GM12878 (cell line): ENCODE results near the gene CCDC83. TPM values are rescaled to one million over a fixed set of nuclear protein-coding genes. Genes with fewer than 3 reads are reported as not detected.

Source experiments
- ATAC-seq: fragments of 200-7000 bp; cut with Tn5 transposase; 3 replicates; pipeline ENCODE4 v1.9.1; 2020; ENCODE audit warnings: mild to moderate bottlenecking, moderate library complexity
- BruUV-seq: library from RNA; stranded (reverse); fragments of 400-500 nt; replicated peaks from 2 replicates; lab custom pipeline; 2021; lab: Mats Ljungman, UMichigan
- CTCF ChIA-PET: fragments of 300-600 bp; sonication (Branson Sonifier 250); formaldehyde crosslinking; extraction: SDS; loops from one replicate; lab custom pipeline; 2021; ENCODE audit warnings: inconsistent platforms; lab: Yijun Ruan, JAX
- POLR2A ChIA-PET: fragments of 350-600 bp; formaldehyde crosslinking; extraction: SDS; loops from one replicate; lab custom pipeline; 2021; ENCODE audit warnings: inconsistent platforms; lab: Charles Lee
- RAD21 ChIA-PET: fragments of 300-600 bp; sonication (Branson Sonifier 250); formaldehyde crosslinking; loops from one replicate; lab custom pipeline; 2023; ENCODE audit warnings: antibody characterized with exemption; ENCODE audit not compliant: unreplicated experiment; lab: Charles Lee
- SMC1A ChIA-PET: fragments of 300-600 bp; sonication (Branson Sonifier 250); formaldehyde crosslinking; loops from one replicate; lab custom pipeline; 2023; ENCODE audit not compliant: unreplicated experiment, uncharacterized antibody; lab: Charles Lee
- DNase-seq: peaks from one replicate; pipeline ENCODE4 v3.0.0-alpha.2; 2011; ENCODE audit warnings: low read depth, low spot score
- FAIRE-seq: peaks from 3 replicates; lab custom pipeline; 2011; peaks lifted over from hg19 to GRCh38; lab: Jason Lieb, UNC
- H2AFZ ChIP-seq: 2 replicates; pipeline ENCODE4 v1.6.0; 2011; ENCODE audit warnings: low read depth, low read length, control low read depth; ENCODE audit not compliant: control insufficient read depth
- H3K27ac ChIP-seq: 2 replicates; pipeline ENCODE4 v1.5.1; 2011; ENCODE audit warnings: control low read depth; ENCODE audit not compliant: control insufficient read depth, insufficient read depth
- H3K27me3 ChIP-seq, 2 experiments: replicated peaks in 1 of 2; 2 replicates each; pipeline versions ENCODE4 v1.6.0 to v1.6.1; 2011; ENCODE audit warnings: low read length in 1 of 2; ENCODE audit not compliant: control insufficient read depth in 2 of 2, insufficient read depth in 2 of 2
- H3K36me3 ChIP-seq, 2 experiments: 2 replicates each; pipeline ENCODE4 v1.5.1; 2011; ENCODE audit warnings: low read length in 1 of 2; ENCODE audit not compliant: control insufficient read depth in 2 of 2, insufficient read depth in 2 of 2
- H3K4me1 ChIP-seq: 2 replicates; pipeline ENCODE4 v1.6.1; 2011; ENCODE audit warnings: mild to moderate bottlenecking, low read length, moderate library complexity, mixed read lengths; ENCODE audit not compliant: control insufficient read depth, insufficient read depth
- H3K4me2 ChIP-seq: 2 replicates; pipeline ENCODE4 v1.6.0; 2011; ENCODE audit warnings: control low read depth; ENCODE audit not compliant: control insufficient read depth, insufficient read depth
- H3K4me3 ChIP-seq: fragments of 200-600 bp; sonication (generic); 2 replicates; pipeline ENCODE4 v1.5.1; 2016
- H3K79me2 ChIP-seq: 2 replicates; pipeline ENCODE4 v1.6.0; 2011; ENCODE audit warnings: low read length; ENCODE audit not compliant: control insufficient read depth, insufficient read depth
- H3K9ac ChIP-seq: 2 replicates; pipeline ENCODE4 v1.8.0; 2011; ENCODE audit warnings: low read length, control low read depth, mixed read lengths; ENCODE audit not compliant: control insufficient read depth, insufficient read depth
- H3K9me3 ChIP-seq: replicated peaks from 3 replicates; pipeline ENCODE4 v1.5.1; 2011; ENCODE audit warnings: mild to moderate bottlenecking, low read length; ENCODE audit not compliant: control insufficient read depth, insufficient read depth
- H4K20me1 ChIP-seq: 2 replicates; pipeline ENCODE4 v1.6.0; 2011; ENCODE audit not compliant: control insufficient read depth, insufficient read depth
- ATF7 ChIP-seq: fragments of 450-650 bp; IDR thresholded peaks from 2 replicates; pipeline ENCODE4 v1.6.1; 2016; ENCODE audit warnings: low read depth, mild to moderate bottlenecking
- CREM ChIP-seq: IDR thresholded peaks from 2 replicates; pipeline ENCODE4 v1.6.1; 2014; ENCODE audit warnings: antibody characterized with exemption, low read depth
- FOXK2 ChIP-seq: fragments of 450-650 bp; IDR thresholded peaks from 2 replicates; pipeline ENCODE4 v1.6.1; 2017; ENCODE audit warnings: mild to moderate bottlenecking, moderate library complexity
- MEF2A ChIP-seq: IDR thresholded peaks from 2 replicates; pipeline ENCODE4 v1.6.1; 2011; ENCODE audit warnings: low read depth, mild to moderate bottlenecking, low read length, moderate library complexity; ENCODE audit not compliant: insufficient read depth
- SREBF1 ChIP-seq: IDR thresholded peaks from 2 replicates; pipeline ENCODE4 v1.6.1; 2012; ENCODE audit warnings: mild to moderate bottlenecking, low read length
- TARDBP ChIP-seq: IDR thresholded peaks from 2 replicates; pipeline ENCODE4 v1.6.1; 2016; ENCODE audit warnings: borderline replicate concordance
- ZBTB33 ChIP-seq: fragments of 450-650 bp; IDR thresholded peaks from 2 replicates; pipeline ENCODE4 v1.6.1; 2017; ENCODE audit warnings: mild to moderate bottlenecking
- ZSCAN29 ChIP-seq: fragments of 450-650 bp; IDR thresholded peaks from 2 replicates; pipeline ENCODE4 v1.6.1; 2017; ENCODE audit warnings: mild to moderate bottlenecking, moderate library complexity
- WGBS: methylation state at CpG from one replicate; pipeline ENCODE4 v1.1.6; 2016; ENCODE audit warnings: low lambda C conversion rate; ENCODE audit not compliant: insufficient replicate concordance, insufficient coverage; ENCODE audit errors: missing lambda C conversion rate; 5-methylcytosine and 5-hydroxymethylcytosine counted together
- in situ Hi-C: fragments of 300-500 bp; cut with MboI; formaldehyde crosslinking; loops from 9 replicates; pipeline ENCODE4 v1.14.3; 2018; ENCODE audit warnings: mixed read lengths
- intact Hi-C: fragments of 100-400 bp; cut with micrococcal nuclease; formaldehyde crosslinking; loops from one replicate; pipeline ENCODE4 v1.14.2; 2022; ENCODE audit not compliant: unreplicated experiment
- polyA plus RNA-seq, 11 experiments: library from polyadenylated mRNA; depleted of rRNA in 4 of 11; unstranded in 6 of 11; stranded (reverse) in 5 of 11; fragments of >200 nt; fragmentation: Nextera tagmentation in 4 of 11; fragmentation: Illumina TruSeq in 1 of 11; extraction: Ambion mirVana in 4 of 11; extraction: Trizol in 1 of 11; gene quantifications; 1 replicate in 1 of 11; 2 replicates in 10 of 11; pipeline versions ENCODE4 v1.2.1 to v1.2.3, GENCODE V29; 2011 to 2016; ENCODE audit warnings: inconsistent platforms in 2 of 11, missing spikeins in 2 of 11, low read depth in 1 of 11
- total RNA-seq, 4 experiments: library from RNA; depleted of rRNA in 3 of 4; stranded (reverse); fragments of >200 nt in 3 of 4; fragmentation: Illumina TruSeq in 1 of 4; extraction: Trizol in 1 of 4; gene quantifications; 2 replicates each; pipeline versions ENCODE4 v1.2.1 to v1.2.3, GENCODE V29; 2013 to 2021
- TF ChIP-seq, protein P1 (sequence below): fragments of 450-650 bp; IDR thresholded peaks from 2 replicates; pipeline ENCODE4 v1.6.1; 2016; ENCODE audit warnings: mild to moderate bottlenecking
- TF ChIP-seq, protein P2 (sequence below): IDR thresholded peaks from 2 replicates; pipeline ENCODE4 v1.6.1; 2012; ENCODE audit warnings: mild to moderate bottlenecking, low read depth, low read length
- TF ChIP-seq, protein P3 (sequence below): IDR thresholded peaks from 2 replicates; pipeline ENCODE4 v1.6.1; 2011; ENCODE audit warnings: mild to moderate bottlenecking, low read depth, low read length, moderate library complexity; ENCODE audit not compliant: insufficient replicate concordance
- TF ChIP-seq, protein P4 (sequence below): IDR thresholded peaks from 2 replicates; pipeline ENCODE4 v1.6.1; 2012; ENCODE audit warnings: improper control_type of control experiment, low read depth, low read length; ENCODE audit not compliant: insufficient replicate concordance

The CCDC83 gene
- total and polyA plus RNA-seq, 10 of the 15 experiments (the other 5 are each of a cell fraction or from before 2014, with no cell fraction given) = not detected

DNA sequence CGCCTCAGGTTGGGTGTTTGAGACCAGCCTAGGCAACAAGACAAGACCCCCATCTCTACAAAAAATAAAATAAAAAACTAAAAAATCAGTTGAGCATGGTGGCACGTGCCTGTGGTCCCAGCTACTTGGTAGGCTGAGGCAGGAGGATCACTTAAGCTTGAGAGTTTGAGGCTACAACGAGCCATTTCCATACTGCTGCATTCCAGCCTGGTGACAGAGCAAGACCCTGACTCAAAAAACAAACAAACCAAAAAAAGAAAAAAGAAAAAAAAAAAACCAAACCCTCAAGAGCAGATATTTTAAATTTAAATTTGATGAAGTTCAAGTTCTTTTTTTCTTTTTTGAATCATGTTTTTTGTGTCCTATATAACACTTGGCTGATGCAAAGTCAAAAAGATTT, 7.2 kb upstream of the CCDC83 start:
- 44% methylated on average over 3 of the region's 3 CpGs for WGBS
- no peak for TF ChIP-seq MEF2A
- TF ChIP-seq TARDBP = no peak
- TF ChIP-seq ATF7 = no peak
- TF ChIP-seq, protein P1, sequence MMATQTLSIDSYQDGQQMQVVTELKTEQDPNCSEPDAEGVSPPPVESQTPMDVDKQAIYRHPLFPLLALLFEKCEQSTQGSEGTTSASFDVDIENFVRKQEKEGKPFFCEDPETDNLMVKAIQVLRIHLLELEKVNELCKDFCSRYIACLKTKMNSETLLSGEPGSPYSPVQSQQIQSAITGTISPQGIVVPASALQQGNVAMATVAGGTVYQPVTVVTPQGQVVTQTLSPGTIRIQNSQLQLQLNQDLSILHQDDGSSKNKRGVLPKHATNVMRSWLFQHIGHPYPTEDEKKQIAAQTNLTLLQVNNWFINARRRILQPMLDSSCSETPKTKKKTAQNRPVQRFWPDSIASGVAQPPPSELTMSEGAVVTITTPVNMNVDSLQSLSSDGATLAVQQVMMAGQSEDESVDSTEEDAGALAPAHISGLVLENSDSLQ = no peak
- TF ChIP-seq, protein P2, sequence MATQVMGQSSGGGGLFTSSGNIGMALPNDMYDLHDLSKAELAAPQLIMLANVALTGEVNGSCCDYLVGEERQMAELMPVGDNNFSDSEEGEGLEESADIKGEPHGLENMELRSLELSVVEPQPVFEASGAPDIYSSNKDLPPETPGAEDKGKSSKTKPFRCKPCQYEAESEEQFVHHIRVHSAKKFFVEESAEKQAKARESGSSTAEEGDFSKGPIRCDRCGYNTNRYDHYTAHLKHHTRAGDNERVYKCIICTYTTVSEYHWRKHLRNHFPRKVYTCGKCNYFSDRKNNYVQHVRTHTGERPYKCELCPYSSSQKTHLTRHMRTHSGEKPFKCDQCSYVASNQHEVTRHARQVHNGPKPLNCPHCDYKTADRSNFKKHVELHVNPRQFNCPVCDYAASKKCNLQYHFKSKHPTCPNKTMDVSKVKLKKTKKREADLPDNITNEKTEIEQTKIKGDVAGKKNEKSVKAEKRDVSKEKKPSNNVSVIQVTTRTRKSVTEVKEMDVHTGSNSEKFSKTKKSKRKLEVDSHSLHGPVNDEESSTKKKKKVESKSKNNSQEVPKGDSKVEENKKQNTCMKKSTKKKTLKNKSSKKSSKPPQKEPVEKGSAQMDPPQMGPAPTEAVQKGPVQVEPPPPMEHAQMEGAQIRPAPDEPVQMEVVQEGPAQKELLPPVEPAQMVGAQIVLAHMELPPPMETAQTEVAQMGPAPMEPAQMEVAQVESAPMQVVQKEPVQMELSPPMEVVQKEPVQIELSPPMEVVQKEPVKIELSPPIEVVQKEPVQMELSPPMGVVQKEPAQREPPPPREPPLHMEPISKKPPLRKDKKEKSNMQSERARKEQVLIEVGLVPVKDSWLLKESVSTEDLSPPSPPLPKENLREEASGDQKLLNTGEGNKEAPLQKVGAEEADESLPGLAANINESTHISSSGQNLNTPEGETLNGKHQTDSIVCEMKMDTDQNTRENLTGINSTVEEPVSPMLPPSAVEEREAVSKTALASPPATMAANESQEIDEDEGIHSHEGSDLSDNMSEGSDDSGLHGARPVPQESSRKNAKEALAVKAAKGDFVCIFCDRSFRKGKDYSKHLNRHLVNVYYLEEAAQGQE = no peak
- TF ChIP-seq, protein P3, sequence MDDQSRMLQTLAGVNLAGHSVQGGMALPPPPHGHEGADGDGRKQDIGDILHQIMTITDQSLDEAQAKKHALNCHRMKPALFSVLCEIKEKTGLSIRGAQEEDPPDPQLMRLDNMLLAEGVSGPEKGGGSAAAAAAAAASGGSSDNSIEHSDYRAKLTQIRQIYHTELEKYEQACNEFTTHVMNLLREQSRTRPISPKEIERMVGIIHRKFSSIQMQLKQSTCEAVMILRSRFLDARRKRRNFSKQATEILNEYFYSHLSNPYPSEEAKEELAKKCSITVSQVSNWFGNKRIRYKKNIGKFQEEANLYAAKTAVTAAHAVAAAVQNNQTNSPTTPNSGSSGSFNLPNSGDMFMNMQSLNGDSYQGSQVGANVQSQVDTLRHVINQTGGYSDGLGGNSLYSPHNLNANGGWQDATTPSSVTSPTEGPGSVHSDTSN = no peak
- TF ChIP-seq SREBF1 = no peak
- no peak for TF ChIP-seq ZSCAN29
- no peak for TF ChIP-seq ZBTB33
- no peak for TF ChIP-seq CREM
- TF ChIP-seq, protein P4, sequence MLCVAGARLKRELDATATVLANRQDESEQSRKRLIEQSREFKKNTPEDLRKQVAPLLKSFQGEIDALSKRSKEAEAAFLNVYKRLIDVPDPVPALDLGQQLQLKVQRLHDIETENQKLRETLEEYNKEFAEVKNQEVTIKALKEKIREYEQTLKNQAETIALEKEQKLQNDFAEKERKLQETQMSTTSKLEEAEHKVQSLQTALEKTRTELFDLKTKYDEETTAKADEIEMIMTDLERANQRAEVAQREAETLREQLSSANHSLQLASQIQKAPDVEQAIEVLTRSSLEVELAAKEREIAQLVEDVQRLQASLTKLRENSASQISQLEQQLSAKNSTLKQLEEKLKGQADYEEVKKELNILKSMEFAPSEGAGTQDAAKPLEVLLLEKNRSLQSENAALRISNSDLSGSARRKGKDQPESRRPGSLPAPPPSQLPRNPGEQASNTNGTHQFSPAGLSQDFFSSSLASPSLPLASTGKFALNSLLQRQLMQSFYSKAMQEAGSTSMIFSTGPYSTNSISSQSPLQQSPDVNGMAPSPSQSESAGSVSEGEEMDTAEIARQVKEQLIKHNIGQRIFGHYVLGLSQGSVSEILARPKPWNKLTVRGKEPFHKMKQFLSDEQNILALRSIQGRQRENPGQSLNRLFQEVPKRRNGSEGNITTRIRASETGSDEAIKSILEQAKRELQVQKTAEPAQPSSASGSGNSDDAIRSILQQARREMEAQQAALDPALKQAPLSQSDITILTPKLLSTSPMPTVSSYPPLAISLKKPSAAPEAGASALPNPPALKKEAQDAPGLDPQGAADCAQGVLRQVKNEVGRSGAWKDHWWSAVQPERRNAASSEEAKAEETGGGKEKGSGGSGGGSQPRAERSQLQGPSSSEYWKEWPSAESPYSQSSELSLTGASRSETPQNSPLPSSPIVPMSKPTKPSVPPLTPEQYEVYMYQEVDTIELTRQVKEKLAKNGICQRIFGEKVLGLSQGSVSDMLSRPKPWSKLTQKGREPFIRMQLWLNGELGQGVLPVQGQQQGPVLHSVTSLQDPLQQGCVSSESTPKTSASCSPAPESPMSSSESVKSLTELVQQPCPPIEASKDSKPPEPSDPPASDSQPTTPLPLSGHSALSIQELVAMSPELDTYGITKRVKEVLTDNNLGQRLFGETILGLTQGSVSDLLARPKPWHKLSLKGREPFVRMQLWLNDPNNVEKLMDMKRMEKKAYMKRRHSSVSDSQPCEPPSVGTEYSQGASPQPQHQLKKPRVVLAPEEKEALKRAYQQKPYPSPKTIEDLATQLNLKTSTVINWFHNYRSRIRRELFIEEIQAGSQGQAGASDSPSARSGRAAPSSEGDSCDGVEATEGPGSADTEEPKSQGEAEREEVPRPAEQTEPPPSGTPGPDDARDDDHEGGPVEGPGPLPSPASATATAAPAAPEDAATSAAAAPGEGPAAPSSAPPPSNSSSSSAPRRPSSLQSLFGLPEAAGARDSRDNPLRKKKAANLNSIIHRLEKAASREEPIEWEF = no peak
- TF ChIP-seq FOXK2 = no peak

More for the DNA sequence above, 7.2 kb upstream of the CCDC83 start:
- in situ Hi-C loops (no loop called here), intact Hi-C loops (no loop called here)
- DNase-seq (no peak), ATAC-seq (no peak), FAIRE-seq (no peak)
- Histone ChIP-seq H3K4me2 (no peak overlapping the region), H3K4me3 (no peak overlapping the region), H3K4me1 (no peaks in the 10 kb centered on the region), H4K20me1 (no peaks in the 10 kb centered on the region), H3K27ac (no peak overlapping the region), H2AFZ (no peak overlapping the region), H3K9me3 (no peaks in the 10 kb centered on the region; the same call in 2 of the 3 replicates), H3K9ac (no peak overlapping the region), H3K79me2 (no peaks in the 10 kb centered on the region), H3K27me3 (no peaks in the 10 kb centered on the region), H3K36me3 (no peaks in the 10 kb centered on the region)
- no TSS peak for BruUV-seq
- CTCF ChIA-PET = no interaction called here
- RAD21 ChIA-PET = no interaction called here
- SMC1A ChIA-PET = no interaction called here
- POLR2A ChIA-PET = no interaction called here
